GM12878 (cell line): ENCODE data around the gene ANKS1A. TPM values are rescaled to one million over a fixed set of nuclear protein-coding genes. Genes with fewer than 3 reads are reported as not detected.

Source experiments
- ATAC-seq: fragments of 200-7000 bp; cut with Tn5 transposase; 3 replicates; pipeline ENCODE4 v1.9.1; 2020; ENCODE audit warnings: mild to moderate bottlenecking, moderate library complexity
- BruUV-seq: library from RNA; stranded (reverse); fragments of 400-500 nt; replicated peaks from 2 replicates; lab custom pipeline; 2021; lab: Mats Ljungman, UMichigan
- CTCF ChIA-PET: fragments of 300-600 bp; sonication (Branson Sonifier 250); formaldehyde crosslinking; extraction: SDS; loops from one replicate; lab custom pipeline; 2021; ENCODE audit warnings: inconsistent platforms; lab: Yijun Ruan, JAX
- POLR2A ChIA-PET: fragments of 350-600 bp; formaldehyde crosslinking; extraction: SDS; loops from one replicate; lab custom pipeline; 2021; ENCODE audit warnings: inconsistent platforms; lab: Charles Lee
- RAD21 ChIA-PET: fragments of 300-600 bp; sonication (Branson Sonifier 250); formaldehyde crosslinking; loops from one replicate; lab custom pipeline; 2023; ENCODE audit warnings: antibody characterized with exemption; ENCODE audit not compliant: unreplicated experiment; lab: Charles Lee
- SMC1A ChIA-PET: fragments of 300-600 bp; sonication (Branson Sonifier 250); formaldehyde crosslinking; loops from one replicate; lab custom pipeline; 2023; ENCODE audit not compliant: unreplicated experiment, uncharacterized antibody; lab: Charles Lee
- DNase-seq: peaks from one replicate; pipeline ENCODE4 v3.0.0-alpha.2; 2011; ENCODE audit warnings: low read depth, low spot score
- FAIRE-seq: peaks from 3 replicates; lab custom pipeline; 2011; peaks lifted over from hg19 to GRCh38; lab: Jason Lieb, UNC
- H2AFZ ChIP-seq: 2 replicates; pipeline ENCODE4 v1.6.0; 2011; ENCODE audit warnings: low read depth, low read length, control low read depth; ENCODE audit not compliant: control insufficient read depth
- H3K27ac ChIP-seq: 2 replicates; pipeline ENCODE4 v1.5.1; 2011; ENCODE audit warnings: control low read depth; ENCODE audit not compliant: control insufficient read depth, insufficient read depth
- H3K27me3 ChIP-seq, 2 experiments: replicated peaks in 1 of 2; 2 replicates each; pipeline versions ENCODE4 v1.6.0 to v1.6.1; 2011; ENCODE audit warnings: low read length in 1 of 2; ENCODE audit not compliant: control insufficient read depth in 2 of 2, insufficient read depth in 2 of 2
- H3K36me3 ChIP-seq, 2 experiments: 2 replicates each; pipeline ENCODE4 v1.5.1; 2011; ENCODE audit warnings: low read length in 1 of 2; ENCODE audit not compliant: control insufficient read depth in 2 of 2, insufficient read depth in 2 of 2
- H3K4me1 ChIP-seq: 2 replicates; pipeline ENCODE4 v1.6.1; 2011; ENCODE audit warnings: mild to moderate bottlenecking, low read length, moderate library complexity, mixed read lengths; ENCODE audit not compliant: control insufficient read depth, insufficient read depth
- H3K4me2 ChIP-seq: 2 replicates; pipeline ENCODE4 v1.6.0; 2011; ENCODE audit warnings: control low read depth; ENCODE audit not compliant: control insufficient read depth, insufficient read depth
- H3K4me3 ChIP-seq: fragments of 200-600 bp; sonication (generic); 2 replicates; pipeline ENCODE4 v1.5.1; 2016
- H3K79me2 ChIP-seq: 2 replicates; pipeline ENCODE4 v1.6.0; 2011; ENCODE audit warnings: low read length; ENCODE audit not compliant: control insufficient read depth, insufficient read depth
- H3K9ac ChIP-seq: 2 replicates; pipeline ENCODE4 v1.8.0; 2011; ENCODE audit warnings: low read length, control low read depth, mixed read lengths; ENCODE audit not compliant: control insufficient read depth, insufficient read depth
- H3K9me3 ChIP-seq: replicated peaks from 3 replicates; pipeline ENCODE4 v1.5.1; 2011; ENCODE audit warnings: mild to moderate bottlenecking, low read length; ENCODE audit not compliant: control insufficient read depth, insufficient read depth
- H4K20me1 ChIP-seq: 2 replicates; pipeline ENCODE4 v1.6.0; 2011; ENCODE audit not compliant: control insufficient read depth, insufficient read depth
- CBX3 ChIP-seq: fragments of 200-600 bp; sonication (generic); IDR thresholded peaks from 2 replicates; pipeline ENCODE4 v1.6.1; 2016; ENCODE audit warnings: low read depth, borderline replicate concordance
- CBX5 ChIP-seq: sonication (generic); IDR thresholded peaks from 2 replicates; pipeline ENCODE4 v1.6.1; 2016; ENCODE audit warnings: low read depth, moderate library complexity, mild to moderate bottlenecking, inconsistent platforms
- ETV6 ChIP-seq, 2 experiments: fragments of 450-650 bp in 1 of 2; IDR thresholded peaks in 1 of 2; conservative IDR thresholded peaks in 1 of 2; 2 replicates each; pipeline ENCODE4 v1.6.1; 2014; ENCODE audit warnings: antibody characterized with exemption in 1 of 2, borderline replicate concordance in 1 of 2, low read depth in 1 of 2, mild to moderate bottlenecking in 1 of 2, moderate library complexity in 1 of 2
- FOS ChIP-seq: IDR thresholded peaks from 3 replicates; pipeline ENCODE4 v1.6.1; 2011; ENCODE audit warnings: borderline replicate concordance; ENCODE audit not compliant: insufficient read length; ENCODE audit errors: extremely low read depth
- GABPA ChIP-seq: IDR thresholded peaks from 2 replicates; pipeline ENCODE4 v1.6.1; 2014; ENCODE audit warnings: antibody characterized with exemption, low read depth, mild to moderate bottlenecking, inconsistent platforms
- JUND ChIP-seq: IDR thresholded peaks from 2 replicates; pipeline ENCODE4 v1.6.1; 2012; ENCODE audit warnings: low read depth, mild to moderate bottlenecking, low read length, improper control_type of control experiment, moderate library complexity
- KAT2A ChIP-seq: conservative IDR thresholded peaks from 2 replicates; pipeline ENCODE4 v1.6.1; 2011; ENCODE audit warnings: low read depth, low read length; ENCODE audit not compliant: control insufficient read depth
- MYB ChIP-seq: fragments of 150-350 bp; IDR thresholded peaks from 2 replicates; pipeline ENCODE4 v1.6.1; 2014; ENCODE audit warnings: mild to moderate bottlenecking, low read depth, low read length, borderline replicate concordance
- NFYB ChIP-seq: IDR thresholded peaks from 2 replicates; pipeline ENCODE4 v1.6.1; 2011; ENCODE audit warnings: low read depth, mild to moderate bottlenecking, low read length, improper control_type of control experiment, moderate library complexity; ENCODE audit not compliant: insufficient read depth
- POU2F2 ChIP-seq: IDR thresholded peaks from 3 replicates; pipeline ENCODE4 v1.6.1; 2011; ENCODE audit warnings: low read depth, mild to moderate bottlenecking, low read length, borderline replicate concordance
- SREBF1 ChIP-seq: IDR thresholded peaks from 2 replicates; pipeline ENCODE4 v1.6.1; 2012; ENCODE audit warnings: mild to moderate bottlenecking, low read length
- TCF3 ChIP-seq: IDR thresholded peaks from 2 replicates; pipeline ENCODE4 v1.6.1; 2012; ENCODE audit warnings: low read depth, mild to moderate bottlenecking, low read length, borderline replicate concordance; ENCODE audit not compliant: insufficient read depth
- YY1 ChIP-seq: IDR thresholded peaks from 2 replicates; pipeline ENCODE4 v1.6.1; 2011; ENCODE audit warnings: low read depth, mild to moderate bottlenecking, low read length
- ZNF217 ChIP-seq: fragments of 450-650 bp; IDR thresholded peaks from 2 replicates; pipeline ENCODE4 v1.6.1; 2017; ENCODE audit warnings: antibody characterized with exemption, mild to moderate bottlenecking
- WGBS: methylation state at CpG from one replicate; pipeline ENCODE4 v1.1.6; 2016; ENCODE audit warnings: low lambda C conversion rate; ENCODE audit not compliant: insufficient replicate concordance, insufficient coverage; ENCODE audit errors: missing lambda C conversion rate; 5-methylcytosine and 5-hydroxymethylcytosine counted together
- in situ Hi-C: fragments of 300-500 bp; cut with MboI; formaldehyde crosslinking; loops from 9 replicates; pipeline ENCODE4 v1.14.3; 2018; ENCODE audit warnings: mixed read lengths
- intact Hi-C: fragments of 100-400 bp; cut with micrococcal nuclease; formaldehyde crosslinking; loops from one replicate; pipeline ENCODE4 v1.14.2; 2022; ENCODE audit not compliant: unreplicated experiment
- polyA plus RNA-seq, 11 experiments: library from polyadenylated mRNA; depleted of rRNA in 4 of 11; unstranded in 6 of 11; stranded (reverse) in 5 of 11; fragments of >200 nt; fragmentation: Nextera tagmentation in 4 of 11; fragmentation: Illumina TruSeq in 1 of 11; extraction: Ambion mirVana in 4 of 11; extraction: Trizol in 1 of 11; gene quantifications; 1 replicate in 1 of 11; 2 replicates in 10 of 11; pipeline versions ENCODE4 v1.2.1 to v1.2.3, GENCODE V29; 2011 to 2016; ENCODE audit warnings: inconsistent platforms in 2 of 11, missing spikeins in 2 of 11, low read depth in 1 of 11
- total RNA-seq, 4 experiments: library from RNA; depleted of rRNA in 3 of 4; stranded (reverse); fragments of >200 nt in 3 of 4; fragmentation: Illumina TruSeq in 1 of 4; extraction: Trizol in 1 of 4; gene quantifications; 2 replicates each; pipeline versions ENCODE4 v1.2.1 to v1.2.3, GENCODE V29; 2013 to 2021
- TF ChIP-seq, protein P1 (sequence below): fragments of 450-650 bp; formaldehyde crosslinking; IDR thresholded peaks from 2 replicates; pipeline ENCODE4 v1.4.0; 2020; ENCODE audit warnings: mild to moderate bottlenecking, moderate library complexity
- TF ChIP-seq, protein P2 (sequence below): IDR thresholded peaks from 2 replicates; pipeline ENCODE4 v1.6.1; 2012; ENCODE audit warnings: mild to moderate bottlenecking, low read depth, low read length

ANKS1A gene
- total and polyA plus RNA-seq, 10 of the 15 experiments (the other 5 are each of a cell fraction or from before 2014, with no cell fraction given) = 0.60 to 7.0 (median 3.0) TPM

DNA sequence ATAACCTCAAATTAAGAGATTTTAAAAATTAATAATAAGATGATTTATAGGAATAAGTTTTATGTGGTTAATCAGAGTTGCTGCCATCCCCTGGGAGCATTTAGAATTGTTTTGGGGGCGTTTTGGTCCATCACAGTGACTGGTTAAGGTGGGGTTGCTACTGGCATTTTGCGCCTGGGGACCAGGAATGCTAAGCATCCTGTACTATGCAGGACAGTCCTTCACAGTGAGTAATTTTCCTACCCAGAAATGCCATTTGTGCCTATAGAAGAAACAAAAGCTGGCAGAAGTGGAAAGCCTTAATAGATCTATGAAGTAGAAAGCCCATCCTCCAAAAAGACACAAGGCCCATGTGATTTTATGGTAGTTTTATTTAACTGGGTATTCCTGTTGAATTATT, 118.0 kb downstream of the ANKS1A start:
- H4K20me1 ChIP-seq = no peaks in the 10 kb centered on the region
- no peaks in the 10 kb centered on the region for H3K9me3 ChIP-seq
- in situ Hi-C loops = no loop called here
- intact Hi-C loops = no loop called here
- no peak overlapping the region for H2AFZ ChIP-seq
- 65% methylated on average over 2 of the region's 2 CpGs for WGBS
- BruUV-seq = no TSS peak
- CTCF ChIA-PET = interaction anchor here (1.8 kb wide), 1 partner anchor 21 kb away, joined by 8 read pairs; no protein-coding TSS in a partner anchor
- no peak overlapping the region for H3K4me3 ChIP-seq
- SMC1A ChIA-PET = no interaction called here
- no peak overlapping the region for H3K4me2 ChIP-seq
- no peaks in the 10 kb centered on the region for H3K27me3 ChIP-seq
- RAD21 ChIA-PET = no interaction called here
- ATAC-seq = no peak
- POLR2A ChIA-PET = no interaction called here
- no peaks in the 10 kb centered on the region for H3K4me1 ChIP-seq
- H3K9ac ChIP-seq = no peak overlapping the region
- no peaks in the 10 kb centered on the region for H3K79me2 ChIP-seq
- H3K36me3 ChIP-seq = no peaks in the 10 kb centered on the region
- DNase-seq = no peak
- no peak for TF ChIP-seq ZNF217
- no peak for TF ChIP-seq MYB
- no peak for TF ChIP-seq FOS
- TF ChIP-seq GABPA = no peak
- TF ChIP-seq YY1 = no peak
- TF ChIP-seq, protein P1, sequence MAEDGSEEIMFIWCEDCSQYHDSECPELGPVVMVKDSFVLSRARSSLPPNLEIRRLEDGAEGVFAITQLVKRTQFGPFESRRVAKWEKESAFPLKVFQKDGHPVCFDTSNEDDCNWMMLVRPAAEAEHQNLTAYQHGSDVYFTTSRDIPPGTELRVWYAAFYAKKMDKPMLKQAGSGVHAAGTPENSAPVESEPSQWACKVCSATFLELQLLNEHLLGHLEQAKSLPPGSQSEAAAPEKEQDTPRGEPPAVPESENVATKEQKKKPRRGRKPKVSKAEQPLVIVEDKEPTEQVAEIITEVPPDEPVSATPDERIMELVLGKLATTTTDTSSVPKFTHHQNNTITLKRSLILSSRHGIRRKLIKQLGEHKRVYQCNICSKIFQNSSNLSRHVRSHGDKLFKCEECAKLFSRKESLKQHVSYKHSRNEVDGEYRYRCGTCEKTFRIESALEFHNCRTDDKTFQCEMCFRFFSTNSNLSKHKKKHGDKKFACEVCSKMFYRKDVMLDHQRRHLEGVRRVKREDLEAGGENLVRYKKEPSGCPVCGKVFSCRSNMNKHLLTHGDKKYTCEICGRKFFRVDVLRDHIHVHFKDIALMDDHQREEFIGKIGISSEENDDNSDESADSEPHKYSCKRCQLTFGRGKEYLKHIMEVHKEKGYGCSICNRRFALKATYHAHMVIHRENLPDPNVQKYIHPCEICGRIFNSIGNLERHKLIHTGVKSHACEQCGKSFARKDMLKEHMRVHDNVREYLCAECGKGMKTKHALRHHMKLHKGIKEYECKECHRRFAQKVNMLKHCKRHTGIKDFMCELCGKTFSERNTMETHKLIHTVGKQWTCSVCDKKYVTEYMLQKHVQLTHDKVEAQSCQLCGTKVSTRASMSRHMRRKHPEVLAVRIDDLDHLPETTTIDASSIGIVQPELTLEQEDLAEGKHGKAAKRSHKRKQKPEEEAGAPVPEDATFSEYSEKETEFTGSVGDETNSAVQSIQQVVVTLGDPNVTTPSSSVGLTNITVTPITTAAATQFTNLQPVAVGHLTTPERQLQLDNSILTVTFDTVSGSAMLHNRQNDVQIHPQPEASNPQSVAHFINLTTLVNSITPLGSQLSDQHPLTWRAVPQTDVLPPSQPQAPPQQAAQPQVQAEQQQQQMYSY (CRISPR knock-in tag) = no peak
- TF ChIP-seq CBX3 = no peak
- no peak for TF ChIP-seq NFYB
- TF ChIP-seq, protein P2, sequence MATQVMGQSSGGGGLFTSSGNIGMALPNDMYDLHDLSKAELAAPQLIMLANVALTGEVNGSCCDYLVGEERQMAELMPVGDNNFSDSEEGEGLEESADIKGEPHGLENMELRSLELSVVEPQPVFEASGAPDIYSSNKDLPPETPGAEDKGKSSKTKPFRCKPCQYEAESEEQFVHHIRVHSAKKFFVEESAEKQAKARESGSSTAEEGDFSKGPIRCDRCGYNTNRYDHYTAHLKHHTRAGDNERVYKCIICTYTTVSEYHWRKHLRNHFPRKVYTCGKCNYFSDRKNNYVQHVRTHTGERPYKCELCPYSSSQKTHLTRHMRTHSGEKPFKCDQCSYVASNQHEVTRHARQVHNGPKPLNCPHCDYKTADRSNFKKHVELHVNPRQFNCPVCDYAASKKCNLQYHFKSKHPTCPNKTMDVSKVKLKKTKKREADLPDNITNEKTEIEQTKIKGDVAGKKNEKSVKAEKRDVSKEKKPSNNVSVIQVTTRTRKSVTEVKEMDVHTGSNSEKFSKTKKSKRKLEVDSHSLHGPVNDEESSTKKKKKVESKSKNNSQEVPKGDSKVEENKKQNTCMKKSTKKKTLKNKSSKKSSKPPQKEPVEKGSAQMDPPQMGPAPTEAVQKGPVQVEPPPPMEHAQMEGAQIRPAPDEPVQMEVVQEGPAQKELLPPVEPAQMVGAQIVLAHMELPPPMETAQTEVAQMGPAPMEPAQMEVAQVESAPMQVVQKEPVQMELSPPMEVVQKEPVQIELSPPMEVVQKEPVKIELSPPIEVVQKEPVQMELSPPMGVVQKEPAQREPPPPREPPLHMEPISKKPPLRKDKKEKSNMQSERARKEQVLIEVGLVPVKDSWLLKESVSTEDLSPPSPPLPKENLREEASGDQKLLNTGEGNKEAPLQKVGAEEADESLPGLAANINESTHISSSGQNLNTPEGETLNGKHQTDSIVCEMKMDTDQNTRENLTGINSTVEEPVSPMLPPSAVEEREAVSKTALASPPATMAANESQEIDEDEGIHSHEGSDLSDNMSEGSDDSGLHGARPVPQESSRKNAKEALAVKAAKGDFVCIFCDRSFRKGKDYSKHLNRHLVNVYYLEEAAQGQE = no peak
- no peak for TF ChIP-seq TCF3
- no peak for TF ChIP-seq ETV6 (conservative IDR thresholded peaks at IDR 0.05 in 1 of 2, IDR thresholded peaks at IDR 0.05 in 1 of 2; ENCODE audit: borderline replicate concordance in 1 of 2, low read depth in 1 of 2)
- TF ChIP-seq SREBF1 = no peak
- no peak for TF ChIP-seq KAT2A
- TF ChIP-seq POU2F2 = no peak
- no peak for TF ChIP-seq CBX5
- TF ChIP-seq JUND = no peak
- no peak for FAIRE-seq
- no peak overlapping the region for H3K27ac ChIP-seq
